Measurements from ENCODE around the gene FANCC. TPM values are rescaled to one million over a fixed set of nuclear protein-coding genes. Genes with fewer than 3 reads are reported as not detected.
"Not testable (repeated sequence)": the region's sequence is repeated elsewhere in the genome, so short reads cannot be mapped to it uniquely, and the experiment has no call there.

Gene FANCC
- total RNA-seq, 1 donor from 2014 or later, result 6.2 TPM

- no peak for DNase-seq (ENCODE audit: low read depth in 2 of 2)
Measured at GRCh38 chr9:95284162-95285080, 33.1 kb downstream of the FANCC start.

- no peak for DNase-seq (ENCODE audit: low read depth in 2 of 2)
Measured at GRCh38 chr9:95283673-95284072, 33.8 kb downstream of the FANCC start.

GRCh38 chr9:95282332-95282731 lies 35.2 kb downstream of the FANCC start:
- no peak for DNase-seq (ENCODE audit: low read depth in 2 of 2)

GRCh38 chr9:95280745-95281144 lies 36.8 kb downstream of the FANCC start:
- DNase-seq (ENCODE audit: low read depth in 2 of 2), result no peak

- no peak for DNase-seq (ENCODE audit: low read depth in 2 of 2)
Measured at GRCh38 chr9:95277509-95277908, 40.0 kb downstream of the FANCC start.

- no peak for DNase-seq (ENCODE audit: low read depth in 2 of 2)
Measured at GRCh38 chr9:95276395-95276954, 41.0 kb downstream of the FANCC start.

GRCh38 chr9:95274160-95274559 lies 43.3 kb downstream of the FANCC start:
- not testable (repeated sequence) for DNase-seq (ENCODE audit: low read depth in 2 of 2)

- no peak for DNase-seq (ENCODE audit: low read depth in 2 of 2)
Measured at GRCh38 chr9:95273369-95274022, 44.0 kb downstream of the FANCC start.

- DNase-seq (ENCODE audit: low read depth in 2 of 2), result no peak
Measured at GRCh38 chr9:95272830-95273229, 44.7 kb downstream of the FANCC start.

GRCh38 chr9:95270790-95271189 lies 46.7 kb downstream of the FANCC start:
- DNase-seq (ENCODE audit: low read depth in 2 of 2), result no peak

- DNase-seq (ENCODE audit: low read depth in 2 of 2), result not testable (repeated sequence)
Measured at GRCh38 chr9:95269803-95270773, 47.4 kb downstream of the FANCC start.

GRCh38 chr9:95268681-95269080 lies 48.8 kb downstream of the FANCC start:
- DNase-seq (ENCODE audit: low read depth in 2 of 2), result peak; percentile 56 to 88

GRCh38 chr9:95266649-95267048 lies 50.9 kb downstream of the FANCC start:
- DNase-seq (ENCODE audit: low read depth in 2 of 2), result no peak

- DNase-seq (ENCODE audit: low read depth in 2 of 2), result no peak
Measured at GRCh38 chr9:95265960-95266359, 51.5 kb downstream of the FANCC start.

GRCh38 chr9:95264954-95265615 lies 52.4 kb downstream of the FANCC start:
- DNase-seq (ENCODE audit: low read depth in 2 of 2), result peak; percentile 44 to 45

GRCh38 chr9:95261890-95262289 lies 55.6 kb downstream of the FANCC start:
- DNase-seq (ENCODE audit: low read depth in 2 of 2), result no peak

GRCh38 chr9:95250462-95251221 lies 66.9 kb downstream of the FANCC start:
- peak in 1 of 2 donors; percentile 48 for DNase-seq (ENCODE audit: low read depth in 2 of 2)

- DNase-seq (ENCODE audit: low read depth in 2 of 2), result peak in 1 of 2 donors; percentile 7
Measured at GRCh38 chr9:95249986-95250385, 67.5 kb downstream of the FANCC start.

GRCh38 chr9:95246547-95246946 lies 71.0 kb downstream of the FANCC start:
- no peak for DNase-seq (ENCODE audit: low read depth in 2 of 2)

GRCh38 chr9:95242613-95243012 lies 74.9 kb downstream of the FANCC start:
- no peak for DNase-seq (ENCODE audit: low read depth in 2 of 2)
